Spleen (tissue), 7 donors: ENCODE data around the gene MACC1.

ENCODE experiments used
- CTCF ChIP-seq, 11 experiments: fragments of 200-600 bp in 7 of 11; fragments of 450-650 bp in 4 of 11; sonication (generic) in 4 of 11; IDR thresholded peaks in 8 of 11; conservative IDR thresholded peaks in 3 of 11; 1 replicate in 7 of 11; 2 replicates in 4 of 11; pipeline versions ENCODE4 v1.4.0 to v1.8.0; 2016 to 2021; ENCODE audit warnings: antibody characterized with exemption in 11 of 11, inconsistent platforms in 4 of 11, mild to moderate bottlenecking in 1 of 11
- POLR2AphosphoS5 ChIP-seq, 3 donors: sonication (generic); formaldehyde crosslinking; IDR thresholded peaks; one replicate each; pipeline ENCODE4 v1.5.1; 2017; ENCODE audit warnings: antibody characterized with exemption in 3 of 3
- donor health status: DM: no; HTN: no; CAD: no; lungs with moderate emphysema.
- donor health status: DM: no; HTN: no; CAD: no.
- donor health status: DM: no; HTN: no; CAD: no.

GRCh38 chr7:20185988-20186387, 31.2 kb downstream of the MACC1 start:
- TF ChIP-seq CTCF (IDR thresholded peaks at IDR 0.05 in 8 of 11, conservative IDR thresholded peaks at IDR 0.05 in 3 of 11) (no peak), POLR2AphosphoS5 (IDR thresholded peaks at IDR 0.05) (no peak)
